Central memory CD8-positive, alpha-beta T cell (primary cell): ENCODE data around the gene UBAP2.
"Not testable (repeated sequence)": the region's sequence is repeated elsewhere in the genome, so short reads cannot be mapped to it uniquely, and the experiment has no call there.

Experiments used
- ATAC-seq: fragments of 150-1000 bp; cut with Tn5 transposase; replicated peaks from 2 replicates; pipeline ENCODE4 v1.10.0; 2022; ENCODE audit warnings: mild to moderate bottlenecking, moderate FRiP score, moderate number of reproducible peaks; ENCODE audit not compliant: poor library complexity, severe bottlenecking; ENCODE audit errors: extremely low read depth
- DNase-seq, 2 donors: peaks; one replicate each; pipeline ENCODE4 v3.0.0; 2021; ENCODE audit warnings: low spot score in 2 of 2
- H3K27ac Mint-ChIP-seq: one replicate; pipeline ENCODE4 v1.8.0; 2022; ENCODE audit warnings: low read depth, mild to moderate bottlenecking, moderate library complexity, mixed read lengths
- H3K27me3 Mint-ChIP-seq: one replicate; pipeline ENCODE4 v1.8.0; 2022; ENCODE audit warnings: mixed read lengths
- H3K36me3 Mint-ChIP-seq: one replicate; pipeline ENCODE4 v1.8.0; 2022; ENCODE audit warnings: mild to moderate bottlenecking, moderate library complexity, mixed read lengths; ENCODE audit not compliant: insufficient read depth
- H3K4me1 Mint-ChIP-seq: one replicate; pipeline ENCODE4 v1.8.0; 2022; ENCODE audit warnings: mixed read lengths
- H3K4me3 Mint-ChIP-seq: one replicate; pipeline ENCODE4 v1.8.0; 2022; ENCODE audit warnings: mild to moderate bottlenecking, moderate library complexity, mixed read lengths
- H3K9me3 Mint-ChIP-seq: one replicate; pipeline ENCODE4 v1.8.0; 2022; ENCODE audit warnings: mixed read lengths

The UBAP2 gene

DNA sequence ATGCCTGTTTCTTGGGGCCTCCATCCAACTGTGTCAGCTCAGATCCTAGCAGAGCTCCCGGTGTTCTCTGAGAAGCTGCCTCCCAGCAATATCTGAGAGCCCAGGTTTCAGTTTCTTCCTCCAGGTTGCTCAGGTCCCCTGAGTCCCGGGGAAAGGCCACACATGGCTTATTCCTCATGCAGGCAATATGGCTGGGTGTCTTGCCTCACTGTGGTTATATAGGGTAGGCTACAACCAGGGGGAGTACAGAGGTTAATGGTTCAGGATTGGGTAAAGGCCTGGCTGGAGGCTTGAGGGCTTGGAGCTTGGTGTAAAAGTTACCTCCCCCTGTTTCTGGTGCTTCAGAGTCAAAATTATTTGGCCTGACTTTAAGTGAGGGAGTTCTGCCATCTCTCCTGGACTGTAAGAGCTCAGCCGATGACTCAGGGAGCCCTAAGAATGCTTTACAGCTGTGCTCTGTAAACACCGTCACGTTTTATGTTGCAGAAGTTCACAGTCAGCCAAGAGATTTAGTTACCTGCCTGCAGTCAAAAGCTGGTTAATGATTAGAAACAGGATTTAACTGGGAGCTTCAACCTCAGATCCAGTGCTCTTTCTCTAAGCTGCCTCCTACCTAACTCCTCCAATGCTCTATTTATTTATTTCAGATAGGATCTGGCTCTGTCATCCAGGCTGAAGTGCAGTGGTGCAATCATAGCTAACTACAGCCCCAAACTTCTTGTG is 24.3 kb upstream of the UBAP2 start:
- H3K4me1 Mint-ChIP-seq, result peaks cover 5% of the 10 kb centered on the region
- H3K27ac Mint-ChIP-seq, result no peak overlapping the region
- H3K27me3 Mint-ChIP-seq, result no peaks in the 10 kb centered on the region
- no peaks in the 10 kb centered on the region for H3K36me3 Mint-ChIP-seq
- DNase-seq (no peak), ATAC-seq (no peak)
- H3K9me3 Mint-ChIP-seq, result no peaks in the 10 kb centered on the region
- H3K4me3 Mint-ChIP-seq, result no peak overlapping the region

DNA sequence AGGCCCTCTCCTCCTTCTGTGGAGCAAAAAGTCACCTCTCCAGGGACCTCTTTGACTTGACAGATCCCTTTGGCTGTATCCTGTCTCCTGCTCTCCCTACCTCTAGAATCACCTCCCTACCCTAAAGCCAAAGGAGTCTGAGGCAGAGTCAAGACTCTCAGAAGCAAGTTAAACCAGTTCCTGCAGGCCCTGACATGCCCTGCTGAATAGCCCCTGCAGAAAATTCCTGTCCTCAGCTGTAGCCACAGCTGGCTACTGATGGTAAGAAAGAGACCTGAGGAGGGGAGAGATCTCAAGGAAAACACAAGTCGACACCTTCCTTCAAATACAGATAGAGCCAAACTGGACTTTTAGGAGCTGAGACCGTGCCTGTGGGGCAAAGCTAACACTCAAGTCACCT is 23.7 kb upstream of the UBAP2 start:
- no peaks in the 10 kb centered on the region for H3K9me3 Mint-ChIP-seq
- H3K36me3 Mint-ChIP-seq, result no peaks in the 10 kb centered on the region
- ATAC-seq, result no peak
- no peak overlapping the region for H3K4me3 Mint-ChIP-seq
- H3K27me3 Mint-ChIP-seq, result no peaks in the 10 kb centered on the region
- H3K4me1 Mint-ChIP-seq, result peaks cover 5% of the 10 kb centered on the region
- no peak overlapping the region for H3K27ac Mint-ChIP-seq
- no peak for DNase-seq

DNA sequence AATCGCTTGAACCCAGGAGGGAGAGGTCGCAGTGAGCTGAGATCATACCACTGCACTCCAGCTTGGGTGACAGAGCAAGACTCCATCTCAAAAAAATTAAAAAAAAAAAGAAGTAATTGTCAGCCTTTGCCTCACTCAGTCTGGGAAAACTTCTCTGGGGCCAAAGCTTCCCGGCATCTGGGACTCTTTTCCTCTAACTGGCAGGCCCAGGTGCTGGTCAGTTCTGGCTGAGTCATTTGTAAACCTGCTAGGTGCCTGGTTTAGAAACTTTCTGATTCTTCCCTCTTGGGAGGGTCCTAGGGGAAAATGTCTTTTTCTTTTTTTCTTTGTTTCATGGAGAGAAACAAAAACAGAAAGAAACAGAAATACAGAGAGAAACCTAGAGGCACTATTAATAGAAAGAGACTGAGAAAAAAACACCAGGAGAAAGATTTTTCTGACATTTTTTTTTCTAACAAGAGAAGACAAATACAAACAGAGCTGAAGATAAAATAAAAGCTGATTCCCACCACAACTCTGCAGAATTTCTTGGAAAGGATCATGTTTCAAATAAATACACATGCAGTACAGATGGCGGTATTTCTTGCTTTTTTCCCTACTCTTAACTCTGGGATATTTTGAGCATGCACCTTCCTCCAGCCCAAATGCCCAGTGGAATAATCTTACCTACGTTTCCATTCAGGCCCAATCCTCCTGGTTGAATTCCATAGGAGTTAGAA is 22.1 kb upstream of the UBAP2 start:
- Mint-ChIP-seq H3K36me3 (no peaks in the 10 kb centered on the region), H3K4me3 (no peak overlapping the region), H3K27ac (no peak overlapping the region), H3K9me3 (no peaks in the 10 kb centered on the region), H3K4me1 (peaks cover 5% of the 10 kb centered on the region), H3K27me3 (no peaks in the 10 kb centered on the region)
- ATAC-seq (no peak), DNase-seq (no peak)

DNA sequence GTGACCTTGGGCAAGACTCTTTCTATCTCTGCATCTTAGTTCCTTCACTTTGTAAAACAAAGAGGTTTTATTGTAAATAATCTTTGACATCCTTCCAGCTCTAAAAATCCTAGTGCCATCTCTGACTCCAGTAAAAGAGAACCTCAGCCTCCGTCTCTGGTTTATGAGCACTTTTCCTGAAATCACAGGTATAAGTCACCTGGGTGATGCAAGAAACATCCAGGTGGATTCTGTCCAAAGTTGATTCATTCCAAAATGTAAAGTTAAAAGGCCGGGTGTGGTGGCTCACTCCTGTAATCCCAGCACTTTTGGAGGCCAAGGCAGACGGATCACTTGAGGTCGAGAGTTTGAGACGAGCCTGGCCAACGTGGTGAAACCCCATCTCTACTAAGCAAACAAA is 21.1 kb upstream of the UBAP2 start:
- no peak for DNase-seq
- ATAC-seq, result no peak
- Mint-ChIP-seq H3K9me3 (no peaks in the 10 kb centered on the region), H3K4me3 (no peak overlapping the region), H3K4me1 (peaks cover 5% of the 10 kb centered on the region), H3K27me3 (no peaks in the 10 kb centered on the region), H3K36me3 (no peaks in the 10 kb centered on the region), H3K27ac (no peak overlapping the region)

DNA sequence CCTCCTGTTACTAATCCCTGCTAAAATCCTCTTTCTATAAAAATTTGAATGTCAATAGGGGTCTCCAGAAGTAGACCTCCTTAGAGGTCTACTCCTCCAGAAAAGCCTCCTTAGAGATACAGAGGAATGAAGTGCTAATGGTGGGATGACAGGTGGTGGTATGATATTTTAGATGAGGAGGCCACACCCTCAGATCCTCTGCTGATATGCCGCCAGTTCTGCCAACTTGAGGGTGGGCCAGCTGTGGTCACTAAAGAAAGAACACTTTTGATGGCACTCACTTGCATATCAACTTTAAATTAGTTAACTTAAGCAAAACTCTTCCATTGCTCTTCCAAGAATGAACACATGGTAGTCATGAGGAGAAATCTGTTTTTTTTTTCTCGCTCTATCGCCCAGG is 16.9 kb upstream of the UBAP2 start:
- no peak for DNase-seq
- no peaks in the 10 kb centered on the region for H3K36me3 Mint-ChIP-seq
- no peak overlapping the region for H3K4me3 Mint-ChIP-seq
- no peak for ATAC-seq
- no peak overlapping the region for H3K27ac Mint-ChIP-seq
- no peaks in the 10 kb centered on the region for H3K9me3 Mint-ChIP-seq
- H3K4me1 Mint-ChIP-seq, result no peaks in the 10 kb centered on the region
- no peaks in the 10 kb centered on the region for H3K27me3 Mint-ChIP-seq

DNA sequence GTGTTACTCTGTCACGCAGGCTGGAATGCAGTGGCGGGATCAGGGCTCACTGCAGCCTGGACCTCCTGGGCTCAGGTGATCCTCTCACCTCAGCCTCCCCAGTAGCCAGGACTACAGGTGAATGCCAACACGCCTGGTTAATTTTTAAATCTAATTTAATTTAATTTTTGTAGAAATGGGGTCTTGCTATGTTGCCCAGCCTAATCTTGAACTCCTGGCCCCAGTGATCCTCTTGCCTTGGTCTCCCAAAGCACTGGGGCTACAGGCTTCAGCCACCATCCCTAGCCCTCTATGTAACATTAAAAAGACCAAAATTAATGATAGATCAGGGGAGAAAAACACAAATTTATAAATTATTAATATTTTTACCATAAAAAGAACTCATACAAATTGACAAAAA is 11.3 kb upstream of the UBAP2 start:
- Mint-ChIP-seq H3K27ac (no peak overlapping the region), H3K4me1 (no peaks in the 10 kb centered on the region), H3K27me3 (no peaks in the 10 kb centered on the region), H3K4me3 (no peak overlapping the region), H3K9me3 (no peaks in the 10 kb centered on the region), H3K36me3 (no peaks in the 10 kb centered on the region)
- DNase-seq (no peak), ATAC-seq (no peak)

DNA sequence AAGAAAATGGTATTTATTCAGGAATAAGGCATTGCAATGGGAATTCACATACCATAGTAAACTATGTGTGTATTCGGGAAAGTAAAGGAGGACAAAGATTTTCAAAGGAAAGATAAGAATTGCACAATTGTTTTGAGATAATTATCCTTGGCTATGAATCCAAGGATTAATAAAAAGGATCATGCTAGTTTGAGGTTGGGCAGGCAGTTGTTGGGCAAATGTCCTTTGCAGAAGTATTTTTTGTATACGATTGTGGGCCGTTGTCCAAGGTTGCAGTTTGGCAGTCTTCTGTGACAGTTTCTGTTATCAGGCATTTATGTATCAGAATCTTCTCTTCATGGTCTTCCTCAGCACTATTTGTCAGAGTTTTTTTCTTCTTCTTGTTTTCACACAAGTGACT is 10.6 kb upstream of the UBAP2 start:
- no peaks in the 10 kb centered on the region for H3K9me3 Mint-ChIP-seq
- no peaks in the 10 kb centered on the region for H3K27me3 Mint-ChIP-seq
- H3K4me1 Mint-ChIP-seq, result no peaks in the 10 kb centered on the region
- no peak overlapping the region for H3K4me3 Mint-ChIP-seq
- H3K36me3 Mint-ChIP-seq, result no peaks in the 10 kb centered on the region
- no peak for ATAC-seq
- H3K27ac Mint-ChIP-seq, result no peak overlapping the region
- DNase-seq, result no peak

DNA sequence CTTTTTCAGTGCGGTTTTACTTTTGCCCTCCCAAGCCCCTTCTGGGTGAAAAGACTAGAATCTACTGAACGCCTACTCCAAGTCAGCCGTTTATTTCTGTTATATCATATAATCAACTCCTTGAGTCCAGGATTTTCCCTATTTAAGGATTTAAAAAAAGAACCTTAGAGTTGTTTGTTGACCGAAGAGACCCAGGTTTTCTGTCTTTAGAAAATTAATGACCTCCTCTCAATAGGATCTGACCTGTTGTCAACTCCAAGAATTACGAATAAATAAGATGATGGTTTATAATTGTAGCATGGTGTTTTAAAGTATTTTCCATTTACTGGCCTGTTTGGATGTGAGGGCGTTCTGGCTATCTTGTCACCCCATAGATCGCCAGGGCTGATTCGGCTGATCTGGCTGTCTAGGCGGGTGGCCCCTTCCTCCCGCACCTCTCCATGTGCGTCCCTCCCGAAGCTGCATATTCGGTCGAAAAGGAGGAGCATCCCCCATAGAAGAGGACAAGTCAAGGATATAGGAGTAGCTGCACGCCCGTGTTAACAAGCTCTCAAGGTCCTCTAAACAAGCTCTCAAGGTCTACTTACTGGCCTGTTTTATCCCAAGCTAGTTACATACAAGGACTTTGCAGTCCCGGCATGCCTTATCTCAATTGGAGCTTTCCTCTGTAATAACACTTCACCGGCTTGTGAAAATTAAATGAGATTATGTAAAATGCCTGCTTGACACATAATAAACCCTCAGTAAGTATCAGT is 1.1 kb upstream of the UBAP2 start:
- peak overlapping the region; percentile 97 for H3K27ac Mint-ChIP-seq
- H3K4me1 Mint-ChIP-seq, result peaks cover 27% of the 10 kb centered on the region
- DNase-seq (no peak), ATAC-seq (no peak)
- peak overlapping the region; percentile 98 for H3K4me3 Mint-ChIP-seq
- H3K27me3 Mint-ChIP-seq, result no peaks in the 10 kb centered on the region
- no peaks in the 10 kb centered on the region for H3K9me3 Mint-ChIP-seq
- H3K36me3 Mint-ChIP-seq, result peaks cover 16% of the 10 kb centered on the region

DNA sequence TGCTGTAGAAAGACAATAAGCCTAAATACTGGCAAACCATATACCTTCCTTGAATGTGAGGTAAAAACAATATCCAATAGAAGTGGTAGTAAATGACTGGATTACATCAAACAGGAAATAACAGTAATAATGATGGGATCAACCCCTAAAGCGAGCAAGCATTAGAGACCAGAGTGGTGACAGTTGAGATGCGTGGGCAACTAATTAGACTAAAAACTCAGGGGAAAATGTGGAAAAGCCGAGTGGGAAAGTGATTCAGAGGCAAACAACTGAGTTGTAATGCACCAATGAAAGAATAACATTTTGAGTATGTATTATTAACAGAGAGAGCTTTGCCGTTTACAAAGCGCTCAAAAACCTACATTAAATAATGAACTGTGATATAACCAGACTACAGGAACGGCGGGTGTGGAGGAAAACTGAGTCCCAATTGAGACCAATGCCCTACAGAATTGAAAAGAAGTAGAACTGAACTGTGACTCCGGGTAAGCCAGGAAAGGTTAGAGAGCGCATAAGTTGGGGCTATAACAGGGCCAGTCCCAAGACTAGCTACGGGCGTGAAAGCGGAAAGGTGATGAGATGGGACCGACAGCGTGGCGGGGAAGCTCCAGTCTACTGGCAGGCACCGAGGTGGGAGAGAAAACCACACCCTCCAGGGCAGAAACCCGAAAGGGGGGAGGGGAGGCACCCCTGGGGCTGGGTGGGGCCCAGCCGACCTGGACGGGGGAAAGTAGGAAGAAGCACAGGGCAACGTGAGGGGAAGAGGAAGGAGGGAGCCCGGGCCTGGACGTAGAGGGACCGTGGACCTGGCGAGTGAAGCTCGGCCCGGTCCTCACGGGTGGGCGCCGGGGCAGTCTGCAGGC is 592 bp downstream of the UBAP2 start:
- peaks cover 15% of the 10 kb centered on the region for H3K36me3 Mint-ChIP-seq
- H3K4me3 Mint-ChIP-seq, result peak overlapping the region; percentile 98
- H3K9me3 Mint-ChIP-seq, result no peaks in the 10 kb centered on the region
- H3K4me1 Mint-ChIP-seq, result peaks cover 27% of the 10 kb centered on the region
- ATAC-seq, result peak; percentile 15
- DNase-seq, result peak in 1 of 2 donors; percentile 20
- peak overlapping the region; percentile 97 for H3K27ac Mint-ChIP-seq
- H3K27me3 Mint-ChIP-seq, result no peaks in the 10 kb centered on the region

DNA sequence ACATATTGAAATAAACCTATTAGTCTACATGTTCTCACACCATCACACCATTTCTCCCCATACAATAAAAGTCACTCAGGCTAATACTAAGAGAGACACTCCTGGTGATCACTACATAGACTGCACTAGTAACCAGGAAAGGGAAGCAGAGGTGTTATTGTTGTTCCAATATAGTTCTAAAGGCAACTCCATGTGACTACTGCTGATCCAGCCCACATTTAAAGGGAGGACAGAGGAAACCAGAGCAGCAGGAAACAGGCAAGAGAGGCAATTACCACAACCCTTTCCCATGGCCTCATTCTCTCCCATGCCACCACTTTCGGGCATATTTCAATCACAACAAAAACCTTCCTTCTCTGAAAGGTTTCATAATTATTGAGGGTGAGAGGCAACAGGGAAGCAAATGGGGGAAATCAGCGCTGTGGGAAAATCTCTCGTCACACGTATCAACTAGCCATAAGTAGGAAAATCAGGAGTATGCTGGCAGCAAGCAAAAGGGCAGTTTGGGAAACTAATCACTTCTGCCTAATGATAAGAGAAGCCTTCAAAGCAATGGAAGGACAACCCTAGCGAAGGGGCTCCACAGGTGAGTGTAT is 1.8 kb downstream of the UBAP2 start:
- Mint-ChIP-seq H3K36me3 (peaks cover 18% of the 10 kb centered on the region), H3K27me3 (no peaks in the 10 kb centered on the region), H3K4me1 (peaks cover 27% of the 10 kb centered on the region), H3K27ac (peak overlapping the region; percentile 56), H3K9me3 (no peaks in the 10 kb centered on the region), H3K4me3 (peak overlapping the region; percentile 56)
- ATAC-seq (no peak), DNase-seq (no peak)

DNA sequence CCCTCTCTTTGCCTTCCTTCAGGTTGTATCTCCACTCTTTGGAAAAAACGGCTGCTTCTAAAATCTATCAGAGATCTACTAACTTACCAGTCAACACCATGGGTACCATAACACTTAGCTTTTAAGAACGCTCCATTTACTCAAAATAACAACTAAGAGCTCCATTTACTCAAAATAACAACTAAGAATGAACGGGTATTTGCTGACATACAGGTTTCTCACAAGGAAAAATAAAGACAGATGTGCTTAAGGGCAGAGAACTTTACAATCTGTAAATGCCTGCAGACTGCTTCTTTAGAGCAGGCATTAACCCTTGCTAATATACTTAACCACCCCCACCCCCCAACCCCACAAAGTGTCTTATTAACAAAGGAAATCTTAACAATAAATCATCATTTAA is 2.8 kb downstream of the UBAP2 start:
- no peak for ATAC-seq
- Mint-ChIP-seq H3K27me3 (no peaks in the 10 kb centered on the region), H3K27ac (peak overlapping the region; percentile 56), H3K4me1 (peaks cover 27% of the 10 kb centered on the region), H3K9me3 (no peaks in the 10 kb centered on the region), H3K4me3 (no peak overlapping the region), H3K36me3 (peaks cover 20% of the 10 kb centered on the region)
- no peak for DNase-seq

DNA sequence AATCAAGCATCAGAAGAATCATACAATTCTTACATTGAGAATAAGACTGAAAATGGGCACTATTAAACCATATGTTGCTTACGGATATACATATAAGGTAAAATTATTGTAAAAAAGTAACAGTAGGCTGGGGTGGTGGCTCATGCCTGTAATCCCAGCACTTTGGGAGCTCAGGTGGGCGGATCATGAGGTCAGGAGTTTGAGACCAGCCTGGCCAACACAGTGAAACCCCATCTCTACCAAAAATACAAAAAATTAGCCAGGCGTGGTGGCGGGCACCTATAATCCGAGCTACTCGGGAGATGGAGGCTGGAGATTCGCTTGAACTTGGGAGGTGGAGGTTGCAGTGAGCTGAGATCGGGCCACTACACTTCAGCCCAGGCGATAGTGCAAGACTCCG is 6.6 kb downstream of the UBAP2 start:
- not testable (repeated sequence) for DNase-seq, H3K27me3 Mint-ChIP-seq, H3K27ac Mint-ChIP-seq, H3K4me3 Mint-ChIP-seq, H3K9me3 Mint-ChIP-seq, ATAC-seq
- Mint-ChIP-seq H3K4me1 (peaks cover 13% of the 10 kb centered on the region), H3K36me3 (peaks cover 13% of the 10 kb centered on the region)
